A549 (cell line): ENCODE measurements around the gene CTBP2.

Source experiments
- CEBPB ChIP-seq, 2 experiments: fragments of >200 bp in 1 of 2; sonication (Bioruptor Twin) in 1 of 2; formaldehyde crosslinking in 1 of 2; IDR thresholded peaks; 2 replicates each; pipeline ENCODE4 v1.6.1; 2012 to 2016
- EHMT2 ChIP-seq: fragments of 200-600 bp; sonication (generic); IDR thresholded peaks from 2 replicates; pipeline ENCODE4 v1.6.1; 2016; ENCODE audit warnings: antibody characterized with exemption, low read depth, mild to moderate bottlenecking, moderate library complexity
- EP300 ChIP-seq, 2 experiments: fragments of >200 bp; sonication (Bioruptor Twin); formaldehyde crosslinking; IDR thresholded peaks; 2 replicates in 1 of 2; 3 replicates in 1 of 2; pipeline ENCODE4 v1.6.1; 2016 to 2017
- FOSL2 ChIP-seq, 2 experiments: fragments of 450-650 bp in 1 of 2; fragments of >200 bp in 1 of 2; sonication (Bioruptor Twin) in 1 of 2; formaldehyde crosslinking; IDR thresholded peaks; 2 replicates each; pipeline versions ENCODE4 v1.5.0 to v1.6.1; 2016 to 2020; ENCODE audit warnings: mild to moderate bottlenecking in 1 of 2, moderate library complexity in 1 of 2
- HDAC2 ChIP-seq: fragments of 200-600 bp; sonication (generic); IDR thresholded peaks from 2 replicates; pipeline ENCODE4 v1.6.1; 2016
- MAFK ChIP-seq: fragments of 450-650 bp; IDR thresholded peaks from 2 replicates; pipeline ENCODE4 v1.6.1; 2014; ENCODE audit not compliant: partially characterized antibody
- MYC ChIP-seq: IDR thresholded peaks from 2 replicates; pipeline ENCODE4 v1.6.1; 2012; ENCODE audit warnings: mild to moderate bottlenecking, inconsistent platforms, low read length, improper control_type of control experiment, borderline replicate concordance
- NR3C1 ChIP-seq: fragments of >200 bp; sonication (Bioruptor Twin); formaldehyde crosslinking; IDR thresholded peaks from 3 replicates; pipeline ENCODE4 v1.6.1; 2017
- RAD21 ChIP-seq, 2 experiments: fragments of >200 bp in 1 of 2; sonication (Bioruptor Twin) in 1 of 2; formaldehyde crosslinking in 1 of 2; IDR thresholded peaks in 1 of 2; conservative IDR thresholded peaks in 1 of 2; 2 replicates in 1 of 2; 3 replicates in 1 of 2; pipeline ENCODE4 v1.6.1; 2012 to 2018; ENCODE audit warnings: inconsistent platforms in 1 of 2
- REST ChIP-seq: fragments of 200-600 bp; sonication (generic); IDR thresholded peaks from 2 replicates; pipeline ENCODE4 v1.6.1; 2016; ENCODE audit warnings: antibody characterized with exemption, mild to moderate bottlenecking, moderate library complexity
- TF ChIP-seq, protein P1 (sequence below): fragments of >200 bp; sonication (Bioruptor Twin); formaldehyde crosslinking; IDR thresholded peaks from 3 replicates; pipeline ENCODE4 v1.5.1; 2016

GRCh38 chr10:125137601-125138438 is 22.5 kb downstream of the CTBP2 start:
- TF ChIP-seq RAD21 (conservative IDR thresholded peaks at IDR 0.05 in 1 of 2, IDR thresholded peaks at IDR 0.05 in 1 of 2), result no peak
- TF ChIP-seq, protein P1, sequence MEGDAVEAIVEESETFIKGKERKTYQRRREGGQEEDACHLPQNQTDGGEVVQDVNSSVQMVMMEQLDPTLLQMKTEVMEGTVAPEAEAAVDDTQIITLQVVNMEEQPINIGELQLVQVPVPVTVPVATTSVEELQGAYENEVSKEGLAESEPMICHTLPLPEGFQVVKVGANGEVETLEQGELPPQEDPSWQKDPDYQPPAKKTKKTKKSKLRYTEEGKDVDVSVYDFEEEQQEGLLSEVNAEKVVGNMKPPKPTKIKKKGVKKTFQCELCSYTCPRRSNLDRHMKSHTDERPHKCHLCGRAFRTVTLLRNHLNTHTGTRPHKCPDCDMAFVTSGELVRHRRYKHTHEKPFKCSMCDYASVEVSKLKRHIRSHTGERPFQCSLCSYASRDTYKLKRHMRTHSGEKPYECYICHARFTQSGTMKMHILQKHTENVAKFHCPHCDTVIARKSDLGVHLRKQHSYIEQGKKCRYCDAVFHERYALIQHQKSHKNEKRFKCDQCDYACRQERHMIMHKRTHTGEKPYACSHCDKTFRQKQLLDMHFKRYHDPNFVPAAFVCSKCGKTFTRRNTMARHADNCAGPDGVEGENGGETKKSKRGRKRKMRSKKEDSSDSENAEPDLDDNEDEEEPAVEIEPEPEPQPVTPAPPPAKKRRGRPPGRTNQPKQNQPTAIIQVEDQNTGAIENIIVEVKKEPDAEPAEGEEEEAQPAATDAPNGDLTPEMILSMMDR, result no peak
- TF ChIP-seq CEBPB (IDR thresholded peaks at IDR 0.05), result no peak
- no peak for TF ChIP-seq FOSL2 (IDR thresholded peaks at IDR 0.05)
- no peak for TF ChIP-seq FOSL2 (CRISPR knock-in tag; IDR thresholded peaks at IDR 0.05)
- TF ChIP-seq NR3C1, result no peak
- TF ChIP-seq HDAC2, result no peak
- no peak for TF ChIP-seq MAFK
- TF ChIP-seq REST, result no peak
- no peak for TF ChIP-seq EP300 (IDR thresholded peaks at IDR 0.05)
- TF ChIP-seq EHMT2, result no peak
- no peak for TF ChIP-seq MYC
